Large intestine (tissue), 3 donors: ENCODE results near the gene TAS1R2. TPM values are rescaled to one million over a fixed set of nuclear protein-coding genes. Genes with fewer than 3 reads are reported as not detected.
"Not testable (repeated sequence)": the region's sequence is repeated elsewhere in the genome, so short reads cannot be mapped to it uniquely, and the experiment has no call there.

Source experiments
- DNase-seq, 2 donors: peaks; one replicate each; pipeline versions ENCODE4 v3.0.0 to v3.0.0-alpha.2; 2013
- H3K27ac ChIP-seq: one replicate; pipeline ENCODE4 v1.5.1; 2013; ENCODE audit warnings: low read length
- H3K27me3 ChIP-seq: 2 replicates; pipeline ENCODE4 v1.6.1; 2013; ENCODE audit warnings: low read length; ENCODE audit not compliant: control insufficient read depth, insufficient read depth
- H3K36me3 ChIP-seq: 2 replicates; pipeline ENCODE4 v1.6.1; 2013; ENCODE audit warnings: low read length; ENCODE audit not compliant: control insufficient read depth, insufficient read depth
- H3K4me1 ChIP-seq: one replicate; pipeline ENCODE4 v1.6.1; 2013; ENCODE audit warnings: low read length; ENCODE audit not compliant: control insufficient read depth, insufficient read depth
- H3K4me3 ChIP-seq: one replicate; pipeline ENCODE4 v1.5.1; 2013; ENCODE audit warnings: low read length
- H3K9me3 ChIP-seq: one replicate; pipeline ENCODE4 v1.6.1; 2013; ENCODE audit warnings: mild to moderate bottlenecking, low read depth, low read length, moderate library complexity; ENCODE audit not compliant: control insufficient read depth
- WGBS: methylation state at CpG from one replicate; pipeline ENCODE4 v1.1.5; 2013; ENCODE audit warnings: low lambda C conversion rate; ENCODE audit not compliant: insufficient coverage; 5-methylcytosine and 5-hydroxymethylcytosine counted together
- polyA plus RNA-seq: library from polyadenylated mRNA; unstranded; fragments of 120-200 nt; gene quantifications from one replicate; pipeline ENCODE4 v1.2.1, GENCODE V29; 2013

The TAS1R2 gene
- polyA plus RNA-seq, 1 donor = not detected

DNA sequence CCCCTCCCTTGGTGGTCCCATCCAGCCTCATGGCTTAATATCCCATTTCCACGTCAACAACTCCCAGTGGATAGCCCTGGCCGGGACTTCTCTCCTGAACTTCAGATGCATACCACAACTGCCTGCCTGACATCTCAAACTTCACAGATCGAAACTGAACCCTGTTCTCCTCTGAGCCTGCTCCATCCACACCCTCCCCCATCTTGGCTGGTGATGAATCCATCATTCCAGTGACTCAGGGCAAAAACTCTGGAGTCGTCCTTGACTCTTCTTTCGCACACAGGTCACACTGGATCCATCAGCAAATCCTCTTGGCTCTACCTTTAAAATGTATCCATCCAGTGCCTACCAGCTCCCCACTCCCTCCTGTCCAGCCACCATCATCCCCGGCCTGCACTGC lies 3.9 kb downstream of the TAS1R2 start:
- Histone ChIP-seq H3K27ac (no peak overlapping the region), H3K9me3 (peaks cover 8% of the 10 kb centered on the region), H3K4me1 (no peaks in the 10 kb centered on the region), H3K36me3 (no peaks in the 10 kb centered on the region), H3K27me3 (peaks cover 4% of the 10 kb centered on the region), H3K4me3 (no peak overlapping the region)
- no peak for DNase-seq
- WGBS = no CpG with 5 or more reads among the region's 6 CpGs

DNA sequence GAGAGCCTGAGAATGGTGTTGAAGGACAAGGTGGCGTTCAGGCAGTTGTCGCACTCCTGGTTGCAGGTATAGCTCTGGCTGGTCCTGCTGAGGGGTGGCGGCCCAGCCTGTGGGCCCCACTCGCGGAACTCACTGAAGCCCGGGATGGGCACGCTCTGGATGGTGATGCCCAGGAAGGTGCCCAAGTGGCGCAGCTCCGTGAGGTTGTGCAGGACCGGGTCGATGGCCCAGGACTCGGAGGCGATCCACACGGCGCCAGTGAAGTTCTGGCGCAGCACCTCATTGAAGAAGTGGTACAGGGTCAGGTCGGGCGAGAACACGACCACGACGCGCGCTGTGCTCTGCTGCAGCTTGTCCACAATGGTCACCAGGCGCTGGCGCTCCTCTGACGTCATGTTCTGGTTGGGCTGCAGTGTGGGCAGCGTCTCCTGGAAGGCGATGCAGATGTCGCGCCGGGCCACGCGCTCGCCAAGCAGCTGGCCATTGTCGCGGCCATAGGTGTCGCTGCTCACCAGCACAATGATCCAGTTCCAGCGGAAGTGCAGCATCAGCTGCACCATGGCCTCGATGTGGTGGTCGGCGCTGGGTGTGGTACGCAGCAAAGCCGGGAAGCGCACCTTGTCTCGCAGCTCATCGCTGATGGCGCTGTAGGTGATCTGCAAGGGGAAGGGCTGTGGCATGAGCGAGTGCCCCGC lies 5.0 kb downstream of the TAS1R2 start:
- no CpG with 5 or more reads among the region's 49 CpGs for WGBS
- Histone ChIP-seq H3K27ac (no peak overlapping the region), H3K36me3 (no peaks in the 10 kb centered on the region), H3K27me3 (peaks cover 4% of the 10 kb centered on the region), H3K9me3 (peaks cover 8% of the 10 kb centered on the region), H3K4me3 (no peak overlapping the region), H3K4me1 (no peaks in the 10 kb centered on the region)
- DNase-seq = no peak

GRCh38 chr1:18852501-18852900 lies 7.0 kb downstream of the TAS1R2 start:
- Histone ChIP-seq H3K4me1 (no peaks in the 10 kb centered on the region), H3K27me3 (peaks cover 4% of the 10 kb centered on the region), H3K9me3 (peaks cover 2% of the 10 kb centered on the region), H3K27ac (no peak overlapping the region), H3K36me3 (no peaks in the 10 kb centered on the region), H3K4me3 (no peak overlapping the region)
- no CpG with 5 or more reads among the region's 6 CpGs for WGBS
- DNase-seq = no peak

- no peak for DNase-seq
- no CpG with 5 or more reads among the region's 11 CpGs for WGBS
- H3K9me3 ChIP-seq = no peaks in the 10 kb centered on the region
- no peaks in the 10 kb centered on the region for H3K4me1 ChIP-seq
- no peak overlapping the region for H3K4me3 ChIP-seq
- peaks cover 6% of the 10 kb centered on the region for H3K27me3 ChIP-seq
- no peaks in the 10 kb centered on the region for H3K36me3 ChIP-seq
- H3K27ac ChIP-seq = no peak overlapping the region
Observed at GRCh38 chr1:18849261-18849711, 10.2 kb downstream of the TAS1R2 start.

GRCh38 chr1:18847723-18848122 lies 11.7 kb downstream of the TAS1R2 start:
- H3K9me3 ChIP-seq, H3K4me1 ChIP-seq, DNase-seq, H3K27me3 ChIP-seq, H3K4me3 ChIP-seq, H3K36me3 ChIP-seq, H3K27ac ChIP-seq: not testable (repeated sequence)
- WGBS = 100% methylated on average over 1 of the region's 2 CpGs

DNA sequence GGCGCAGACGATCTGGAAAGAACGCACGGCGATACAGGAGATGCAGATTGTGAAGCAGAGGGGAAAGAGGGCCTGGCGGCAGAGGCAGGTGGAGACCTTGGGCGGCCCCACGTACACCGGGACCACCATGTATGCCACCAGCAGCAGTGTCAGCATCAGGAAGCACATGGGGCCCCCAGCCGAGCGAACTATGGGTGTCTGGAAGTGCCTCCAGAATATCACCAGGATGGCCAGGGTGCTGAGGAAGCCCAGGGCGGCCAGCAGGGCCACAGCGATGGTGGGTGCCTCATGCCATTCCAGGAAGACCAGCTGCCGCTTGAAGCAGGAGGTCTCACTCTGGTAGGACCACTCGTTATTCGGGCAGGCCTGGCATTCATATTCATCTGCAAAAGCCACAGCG lies 19.3 kb downstream of the TAS1R2 start:
- no peak overlapping the region for H3K27ac ChIP-seq
- H3K27me3 ChIP-seq = peaks cover 8% of the 10 kb centered on the region
- H3K9me3 ChIP-seq = no peaks in the 10 kb centered on the region
- no peaks in the 10 kb centered on the region for H3K4me1 ChIP-seq
- no peak overlapping the region for H3K4me3 ChIP-seq
- no peak for DNase-seq
- 100% methylated on average over 5 of the region's 17 CpGs for WGBS
- H3K36me3 ChIP-seq = no peaks in the 10 kb centered on the region

DNA sequence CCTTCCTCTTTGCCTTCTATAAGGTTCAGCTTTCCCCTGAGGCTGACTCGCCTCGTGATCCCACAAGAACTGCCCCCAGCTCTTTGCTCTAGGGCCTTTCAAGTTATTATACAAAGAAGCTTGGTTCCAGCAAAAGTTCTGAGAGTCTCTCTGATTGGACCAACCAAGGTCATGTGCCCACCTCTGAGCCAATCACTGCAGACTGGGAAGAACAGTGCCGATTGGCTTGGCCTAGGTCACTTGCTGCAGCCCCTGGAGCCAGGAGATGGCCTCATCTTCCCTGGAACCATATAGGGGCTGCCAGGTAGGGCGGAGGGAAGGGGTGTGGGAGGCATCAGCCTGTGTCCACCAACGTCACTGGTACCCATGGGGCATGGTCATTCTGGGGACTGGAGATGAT lies 22.8 kb downstream of the TAS1R2 start:
- WGBS = no CpG with 5 or more reads among the region's 5 CpGs
- Histone ChIP-seq H3K4me1 (no peaks in the 10 kb centered on the region), H3K36me3 (no peaks in the 10 kb centered on the region), H3K27ac (no peak overlapping the region), H3K27me3 (peaks cover 7% of the 10 kb centered on the region), H3K4me3 (no peak overlapping the region), H3K9me3 (no peaks in the 10 kb centered on the region)
- DNase-seq = no peak

DNA sequence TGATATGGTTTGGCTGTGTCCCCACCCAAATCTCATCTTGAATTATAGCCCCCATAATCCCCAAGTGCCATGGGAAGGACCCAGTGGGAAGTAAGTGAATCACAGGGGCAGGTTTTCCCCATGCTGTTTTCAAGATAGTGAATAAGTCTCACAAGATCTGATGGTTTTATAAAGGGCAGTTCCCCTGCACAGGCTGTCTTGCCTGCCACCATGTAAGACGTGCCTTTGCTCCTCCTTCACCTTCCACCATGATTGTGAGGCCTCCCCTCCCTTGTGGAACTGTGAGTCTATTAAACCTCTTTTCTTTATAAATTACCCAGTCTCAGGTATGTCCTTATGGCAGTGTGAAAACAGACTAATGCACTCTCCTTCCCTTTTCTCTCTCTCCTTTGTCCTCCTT lies 27.1 kb downstream of the TAS1R2 start:
- no CpG with 5 or more reads among the region's 1 CpG for WGBS
- H3K4me3 ChIP-seq, H3K27me3 ChIP-seq, DNase-seq, H3K9me3 ChIP-seq, H3K36me3 ChIP-seq, H3K27ac ChIP-seq, H3K4me1 ChIP-seq: not testable (repeated sequence)

DNA sequence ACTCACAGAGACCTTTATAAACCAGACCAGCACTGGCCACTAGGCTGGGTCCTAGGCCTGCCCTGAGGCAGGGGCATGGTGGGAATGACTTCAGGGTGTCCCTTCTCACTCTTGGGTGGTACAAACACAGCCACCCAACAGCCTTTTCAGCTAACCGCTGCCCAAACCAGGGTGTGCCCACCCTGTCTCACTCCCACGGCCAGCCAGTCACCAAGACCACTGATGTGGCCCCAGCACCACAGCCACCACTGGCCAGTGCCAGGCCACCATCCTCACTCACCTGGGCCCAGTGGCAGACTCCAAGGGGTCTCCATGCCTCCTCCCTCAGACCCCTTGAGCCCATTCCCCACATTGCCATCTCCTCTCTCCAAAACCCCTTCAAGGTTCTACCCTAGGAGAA lies 27.8 kb downstream of the TAS1R2 start:
- H3K36me3 ChIP-seq = no peaks in the 10 kb centered on the region
- WGBS = no CpG with 5 or more reads among the region's 2 CpGs
- H3K27me3 ChIP-seq = peaks cover 5% of the 10 kb centered on the region
- H3K9me3 ChIP-seq = no peaks in the 10 kb centered on the region
- H3K4me3 ChIP-seq = no peak overlapping the region
- no peak for DNase-seq
- no peaks in the 10 kb centered on the region for H3K4me1 ChIP-seq
- H3K27ac ChIP-seq = no peak overlapping the region

- no peak for DNase-seq
- no peak overlapping the region for H3K27ac ChIP-seq
- no peak overlapping the region for H3K4me3 ChIP-seq
- WGBS = no CpG with 5 or more reads among the region's 12 CpGs
- H3K36me3 ChIP-seq = no peaks in the 10 kb centered on the region
- H3K27me3 ChIP-seq = peaks cover 2% of the 10 kb centered on the region
- no peaks in the 10 kb centered on the region for H3K9me3 ChIP-seq
- no peaks in the 10 kb centered on the region for H3K4me1 ChIP-seq
Observed at GRCh38 chr1:18830596-18830995, 28.9 kb downstream of the TAS1R2 start.

DNA sequence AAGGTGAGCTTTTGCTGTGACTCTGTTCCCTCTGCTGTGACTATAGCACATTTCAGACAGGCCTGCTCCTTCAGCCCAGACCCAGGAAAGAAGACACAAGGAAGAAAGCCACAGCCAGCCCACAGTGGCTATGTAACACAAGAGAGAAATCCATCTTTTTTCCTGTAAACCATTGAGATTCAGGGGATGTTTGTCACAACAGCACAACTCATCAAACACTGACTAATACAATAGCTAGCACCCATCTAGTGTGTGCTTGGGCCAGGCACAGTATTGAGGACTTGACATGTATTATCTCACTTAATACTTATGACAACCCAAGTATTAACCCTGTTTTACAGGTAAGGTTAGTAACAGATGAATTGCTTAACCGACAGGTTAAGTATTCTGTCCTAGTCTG lies 29.8 kb downstream of the TAS1R2 start:
- Histone ChIP-seq H3K4me3 (no peak overlapping the region), H3K4me1 (no peaks in the 10 kb centered on the region), H3K9me3 (no peaks in the 10 kb centered on the region), H3K27me3 (no peaks in the 10 kb centered on the region), H3K27ac (no peak overlapping the region), H3K36me3 (no peaks in the 10 kb centered on the region)
- no CpG with 5 or more reads among the region's 1 CpG for WGBS
- DNase-seq = no peak
